Stimulated activated CD8-positive, alpha-beta memory T cell treated with anti-CD3 and anti-CD28 coated beads, Interleukin-15, amount 100 ng/mL, for 48 hours (primary cell): ENCODE data around the gene MBNL2.

Source experiments
- DNase-seq, 2 donors: peaks; one replicate each; pipeline ENCODE4 v3.0.0-alpha.2; 2020; ENCODE audit warnings: low read depth in 2 of 2

MBNL2 gene

GRCh38 chr13:97274829-97275649 is 52.9 kb downstream of the MBNL2 start:
- no peak for DNase-seq

DNA sequence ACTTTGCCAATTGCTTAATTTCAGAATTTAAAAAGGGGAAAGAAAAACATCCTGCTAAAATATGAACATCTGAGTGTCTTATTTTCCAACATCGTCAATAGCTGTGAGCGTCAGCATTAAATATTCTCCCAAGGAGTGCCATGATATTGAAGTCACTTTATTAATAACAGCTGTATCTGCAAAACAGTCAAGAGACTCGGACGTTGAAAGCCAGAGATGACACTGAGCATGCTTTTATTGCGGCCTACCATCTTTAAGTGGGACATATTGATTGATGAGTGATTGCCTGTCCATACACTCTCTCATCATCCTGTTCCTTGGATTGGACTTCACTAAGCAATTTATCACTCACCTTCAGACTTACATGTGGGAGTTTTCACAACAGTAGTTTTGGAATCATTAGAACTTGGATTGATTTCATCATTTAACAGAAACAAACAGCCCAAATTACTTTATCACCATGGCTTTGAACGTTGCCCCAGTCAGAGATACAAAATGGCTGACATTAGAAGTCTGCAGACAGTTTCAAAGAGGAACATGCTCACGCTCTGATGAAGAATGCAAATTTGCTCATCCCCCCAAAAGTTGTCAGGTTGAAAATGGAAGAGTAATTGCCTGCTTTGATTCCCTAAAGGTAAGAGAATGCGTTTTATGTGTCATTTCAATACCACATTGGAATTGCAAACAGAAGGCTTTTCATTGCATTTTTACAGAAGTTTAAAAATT is 53.8 kb downstream of the MBNL2 start:
- no peak for DNase-seq

- DNase-seq, result no peak
Observed at GRCh38 chr13:97276862-97277269, 54.7 kb downstream of the MBNL2 start.

DNA sequence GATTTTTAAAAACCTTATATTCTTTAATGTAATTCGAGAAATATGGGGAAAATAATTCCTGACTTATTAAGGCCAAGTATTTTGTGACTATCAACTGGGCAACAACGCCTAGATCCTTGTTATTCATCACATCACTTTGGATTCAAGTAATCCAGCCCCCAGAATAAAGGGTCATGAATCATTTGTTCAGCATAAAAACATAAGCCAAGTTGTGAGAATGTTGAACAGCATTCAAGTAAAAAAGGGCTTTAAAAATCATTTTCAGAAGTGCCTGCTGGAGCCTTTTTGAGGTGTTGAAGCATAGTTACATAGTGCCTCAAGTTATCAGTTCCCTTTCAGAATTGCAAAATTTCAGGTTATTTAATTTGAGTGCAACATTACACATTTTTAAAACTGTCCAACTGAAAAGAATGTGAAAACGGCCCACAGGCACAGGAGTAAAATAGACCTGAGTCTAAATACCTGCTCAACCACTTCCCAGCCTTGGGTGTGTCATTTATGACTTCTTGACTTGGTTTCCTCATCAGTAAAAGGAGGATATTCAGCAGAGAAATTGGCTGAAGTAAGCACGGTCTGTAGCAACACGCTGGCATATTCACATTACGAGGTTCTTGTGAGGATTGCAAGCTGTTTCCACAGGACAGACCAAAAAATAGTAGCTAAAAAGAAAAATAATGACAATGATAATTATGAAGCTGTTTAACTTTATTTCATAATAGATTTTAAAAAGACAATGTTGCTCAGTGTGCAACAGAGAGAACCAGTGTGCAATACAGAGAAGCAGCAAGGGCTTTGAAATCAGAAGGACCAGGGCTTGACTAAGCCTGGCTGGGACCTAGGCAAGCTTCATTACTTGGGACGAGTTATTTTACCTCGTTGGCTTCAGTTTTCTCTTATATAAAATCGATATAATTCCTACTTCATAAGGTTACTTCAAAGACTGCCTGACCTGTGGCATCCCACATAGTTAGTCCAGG is 56.6 kb downstream of the MBNL2 start:
- no peak for DNase-seq

DNA sequence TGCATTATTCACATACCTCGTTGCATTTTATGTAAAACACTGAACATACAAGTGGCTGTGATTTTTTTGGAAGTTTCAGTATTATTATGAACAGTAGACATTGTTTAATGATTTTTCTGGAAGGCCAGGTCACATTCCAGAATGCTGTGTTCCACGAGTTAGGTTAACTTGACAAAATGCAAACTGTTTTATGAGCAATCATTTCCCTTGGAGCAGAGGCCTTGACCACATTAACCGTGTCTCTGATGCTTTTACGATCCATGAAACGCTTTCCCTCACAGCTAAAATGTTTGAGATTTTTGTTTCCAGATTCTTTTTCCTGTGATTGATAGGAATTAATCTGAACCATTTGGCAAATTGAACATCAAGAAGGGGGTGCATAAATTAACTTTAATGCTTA is 57.8 kb downstream of the MBNL2 start:
- DNase-seq, result no peak

- no peak for DNase-seq
Observed at GRCh38 chr13:97280478-97280877, 58.3 kb downstream of the MBNL2 start.

- DNase-seq, result no peak
Observed at GRCh38 chr13:97281028-97281427, 58.9 kb downstream of the MBNL2 start.

DNA sequence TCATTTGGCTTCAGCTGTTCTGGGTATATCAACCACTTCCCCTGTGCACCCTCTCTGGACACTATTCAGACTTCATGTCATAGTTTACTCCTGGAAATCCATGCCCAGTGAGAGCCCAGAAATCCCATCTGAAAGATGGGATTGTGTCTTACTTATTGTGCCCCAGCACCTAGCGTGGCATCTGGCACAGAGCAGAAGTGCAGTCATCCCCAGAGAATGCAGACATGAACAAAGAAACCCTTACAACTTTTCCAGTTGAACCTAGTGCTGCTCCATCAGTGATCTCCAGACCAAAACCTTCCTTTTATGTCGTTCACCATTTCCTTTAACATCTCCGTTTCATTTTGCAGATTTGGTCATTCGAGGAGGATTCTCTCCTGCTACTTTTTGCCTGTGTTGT is 60.6 kb downstream of the MBNL2 start:
- DNase-seq, result no peak

GRCh38 chr13:97283888-97284287 is 61.8 kb downstream of the MBNL2 start:
- no peak for DNase-seq

- DNase-seq, result no peak
Observed at GRCh38 chr13:97284558-97284957, 62.4 kb downstream of the MBNL2 start.

DNA sequence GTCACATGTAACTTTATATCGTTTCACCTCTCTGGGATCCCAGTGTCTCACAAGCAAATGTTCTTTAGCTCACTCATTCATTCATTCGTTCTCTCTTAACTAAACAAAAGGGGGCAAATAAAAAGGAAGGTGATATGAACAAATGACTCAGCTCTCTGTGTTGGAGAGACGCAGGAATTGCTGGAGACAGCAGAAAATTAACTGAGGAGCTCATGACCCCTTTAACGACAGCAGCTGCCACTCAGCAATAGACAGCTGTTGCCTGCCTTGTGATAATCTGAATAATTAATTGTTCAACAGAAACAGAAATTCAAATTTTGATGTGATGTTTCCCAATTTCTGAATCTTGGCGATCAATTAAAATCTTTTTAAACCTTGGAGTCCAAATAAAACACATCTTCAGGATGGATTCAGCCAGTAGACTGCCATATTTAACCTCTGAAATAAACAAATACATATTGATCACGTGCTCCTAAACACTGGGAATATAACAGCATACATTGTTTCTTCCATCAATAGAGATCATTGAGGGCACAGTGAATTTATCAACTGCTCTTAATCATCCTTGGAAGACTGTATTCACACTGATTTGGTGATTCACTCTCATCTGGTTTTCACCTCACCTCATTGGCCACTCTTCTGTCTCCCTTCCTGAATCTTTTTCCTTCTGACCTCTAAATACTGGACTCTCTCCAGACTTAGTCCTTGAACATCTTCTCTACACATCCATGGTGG is 63.3 kb downstream of the MBNL2 start:
- DNase-seq, result no peak

DNA sequence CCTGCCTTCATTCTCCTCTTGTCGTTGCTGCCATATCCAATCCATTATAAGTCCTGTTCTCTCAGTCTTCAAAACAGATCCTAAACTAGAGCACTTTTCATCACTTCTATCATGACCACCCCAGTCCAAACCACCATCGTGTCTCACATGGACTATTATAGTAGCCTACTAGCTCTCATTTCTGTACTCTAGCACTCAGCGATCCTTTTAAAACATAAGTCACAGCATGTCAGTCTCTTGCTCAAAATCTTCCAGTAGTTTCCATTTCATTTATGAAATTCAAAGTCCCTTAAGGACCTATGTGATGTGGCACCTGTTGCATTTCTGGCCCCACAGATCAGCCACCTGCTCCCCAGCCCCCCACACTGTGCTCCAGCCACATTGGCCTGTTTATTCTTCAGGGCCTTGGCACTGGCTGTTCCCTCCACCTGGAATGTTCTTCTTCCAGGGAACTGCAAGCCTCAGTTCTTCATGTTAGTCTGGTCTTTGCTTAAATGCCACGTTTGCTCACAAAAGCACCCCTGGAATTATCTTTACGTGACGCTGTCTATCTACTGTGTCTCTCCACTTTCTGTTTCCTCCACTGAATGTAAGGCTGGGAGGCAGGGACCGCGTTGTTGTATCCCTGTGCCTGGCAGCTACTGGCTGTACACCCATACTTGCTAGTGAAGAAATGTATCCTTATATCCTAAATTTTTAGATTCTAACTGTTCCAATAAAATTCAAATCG is 64.3 kb downstream of the MBNL2 start:
- no peak for DNase-seq

DNA sequence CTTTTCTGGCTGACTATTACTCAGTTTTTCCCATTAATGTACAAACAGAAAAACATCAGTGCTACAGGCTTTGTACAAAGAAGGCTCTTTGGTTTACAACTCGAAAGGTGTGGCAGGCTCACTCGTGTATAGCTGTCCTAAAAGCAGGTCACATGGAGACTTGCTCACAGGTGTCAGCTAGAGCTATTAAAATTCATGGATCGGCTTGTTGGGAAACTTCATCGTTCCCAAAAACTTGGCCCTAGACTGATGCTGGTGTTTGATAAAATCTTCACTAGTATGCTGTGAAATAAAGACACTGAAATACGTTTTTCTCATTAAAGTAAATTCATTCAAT is 64.9 kb downstream of the MBNL2 start:
- DNase-seq, result no peak

DNA sequence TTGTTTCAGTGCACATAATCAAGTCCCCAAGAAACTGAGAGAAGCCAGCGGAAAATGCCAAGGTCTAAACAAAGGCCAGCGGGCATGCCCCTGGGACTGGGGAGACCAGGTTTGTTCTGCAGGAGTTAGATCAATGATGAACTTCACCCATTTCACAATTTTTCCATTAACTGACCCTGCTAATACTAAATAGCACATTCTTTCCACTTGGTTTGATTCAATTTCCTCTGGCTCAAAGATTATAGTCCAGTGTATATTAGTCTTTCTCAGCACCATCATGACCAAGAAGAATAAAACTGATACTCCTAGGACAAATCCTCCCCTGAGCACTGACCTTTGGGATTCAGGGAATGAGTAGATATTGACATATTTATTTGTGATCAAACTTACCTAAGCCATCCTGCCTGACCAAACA is 66.4 kb downstream of the MBNL2 start:
- no peak for DNase-seq

GRCh38 chr13:97289514-97290298 is 67.6 kb downstream of the MBNL2 start:
- DNase-seq, result no peak

DNA sequence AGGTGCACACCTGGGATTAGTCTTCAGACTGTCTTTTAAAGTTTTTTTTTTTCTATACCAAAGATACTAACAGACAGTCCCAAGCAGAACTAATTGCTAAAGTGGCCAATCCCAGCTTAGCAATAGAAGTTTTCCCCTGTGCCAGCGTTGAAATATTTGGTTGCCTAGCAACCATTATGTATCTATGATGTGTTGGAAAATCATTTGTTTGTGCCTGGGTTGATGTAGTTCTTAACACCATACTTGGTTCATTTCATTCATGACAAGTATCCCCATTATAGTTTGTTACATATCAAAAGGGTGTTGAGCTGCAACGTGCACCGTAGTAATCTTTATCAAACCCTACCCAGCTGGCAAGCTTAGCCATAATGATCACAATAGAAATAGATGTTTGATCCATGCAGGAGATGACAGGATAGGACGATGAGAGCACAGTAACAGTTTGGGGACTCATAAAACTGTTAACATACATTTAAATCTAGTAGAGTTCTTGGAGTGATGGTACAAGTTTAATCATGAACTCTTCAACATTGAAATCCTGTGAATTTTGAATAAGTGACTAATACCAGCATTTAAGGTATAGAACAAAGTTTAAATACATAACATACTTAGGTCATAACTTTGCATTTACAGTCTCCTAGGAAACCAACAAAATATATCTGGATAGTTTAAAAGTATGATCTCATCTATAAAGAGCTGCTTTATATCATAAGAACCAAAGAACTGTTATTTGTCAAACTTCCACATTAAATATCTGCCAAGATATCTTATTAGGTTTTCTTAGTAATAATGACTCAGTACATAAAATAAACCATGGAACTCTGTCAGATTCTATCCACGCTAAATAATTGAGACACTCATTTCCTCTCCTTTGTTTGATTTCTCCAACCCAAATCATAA is 73.4 kb downstream of the MBNL2 start:
- no peak for DNase-seq

- DNase-seq, result no peak
Observed at GRCh38 chr13:97296740-97297139, 74.6 kb downstream of the MBNL2 start.

DNA sequence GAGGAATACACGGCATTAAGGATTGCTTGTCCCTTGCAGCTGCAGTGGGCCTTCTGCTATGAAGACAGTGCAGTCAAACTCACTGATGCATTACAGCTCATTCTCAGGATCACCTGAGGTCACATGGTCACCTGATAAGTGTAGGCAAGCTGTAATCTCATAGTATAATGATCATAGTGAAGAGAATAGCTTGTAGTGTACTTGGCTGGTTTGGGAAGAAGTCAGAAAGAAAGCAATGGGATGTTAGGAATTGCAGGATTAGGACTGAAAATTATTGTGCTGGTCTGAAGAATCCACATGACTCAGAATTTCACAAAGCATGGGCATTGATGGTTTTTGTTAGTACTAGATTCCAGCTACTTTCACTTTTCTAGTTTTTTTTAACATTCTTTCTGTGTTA is 76.7 kb downstream of the MBNL2 start:
- DNase-seq, result no peak

DNA sequence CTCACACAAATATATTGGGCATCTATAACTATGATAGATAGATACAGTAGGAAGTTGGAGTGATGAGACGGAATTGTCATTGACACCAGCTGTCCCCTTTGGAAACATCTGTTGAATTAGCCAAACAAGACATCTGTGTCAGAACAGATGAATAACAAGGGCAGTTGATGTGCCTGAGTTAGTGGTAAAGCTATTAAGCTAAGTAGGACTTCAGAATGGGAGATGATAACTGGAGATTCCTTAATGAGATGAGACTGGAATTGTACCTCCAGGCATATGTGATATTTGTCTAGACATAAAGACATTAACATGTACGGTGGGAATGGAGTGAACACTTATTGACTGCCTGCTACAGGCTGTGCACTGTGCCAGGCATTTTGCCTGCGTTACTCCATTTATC is 78.7 kb downstream of the MBNL2 start:
- DNase-seq, result no peak
